Thyroid gland (tissue), 4 donors: ENCODE results near the gene MLLT1. TPM values are rescaled to one million over a fixed set of nuclear protein-coding genes. Genes with fewer than 3 reads are reported as not detected.

Source experiments
- DNase-seq, 2 donors: peaks; one replicate each; pipeline ENCODE4 v3.0.0-alpha.2; 2019
- H3K27ac ChIP-seq, 3 donors: fragments of 200-600 bp; sonication (generic); 1 replicate in 2 of 3; 2 replicates in 1 of 3; pipeline ENCODE4 v1.5.1; 2016 to 2019; ENCODE audit warnings: mild to moderate bottlenecking in 1 of 3, moderate library complexity in 1 of 3
- H3K27me3 ChIP-seq: fragments of 200-600 bp; sonication (generic); one replicate; pipeline ENCODE4 v1.5.1; 2019
- H3K36me3 ChIP-seq, 2 donors: fragments of 200-600 bp; sonication (generic); one replicate each; pipeline ENCODE4 v1.5.1; 2016 to 2019
- H3K4me1 ChIP-seq, 2 donors: fragments of 200-600 bp; sonication (generic); one replicate each; pipeline ENCODE4 v1.5.1; 2017 to 2019
- H3K4me3 ChIP-seq, 3 donors: fragments of 200-600 bp; sonication (generic); replicated peaks in 1 of 3; 1 replicate in 2 of 3; 2 replicates in 1 of 3; pipeline ENCODE4 v1.5.1; 2016; ENCODE audit warnings: mild to moderate bottlenecking in 1 of 3
- H3K9me3 ChIP-seq: fragments of 200-600 bp; sonication (generic); one replicate; pipeline ENCODE4 v1.5.1; 2017
- POLR2A ChIP-seq, 2 donors: fragments of 450-650 bp; IDR thresholded peaks; one replicate each; pipeline ENCODE4 v1.6.1; 2017; ENCODE audit warnings: antibody characterized with exemption in 2 of 2, mild to moderate bottlenecking in 2 of 2, moderate library complexity in 1 of 2
- WGBS, 2 donors: methylation state at CpG; one replicate each; pipeline ENCODE4 v1.1.5; 2017; 5-methylcytosine and 5-hydroxymethylcytosine counted together
- intact Hi-C: fragments of 100-400 bp; cut with DNase I; formaldehyde crosslinking; loops from one replicate; pipeline ENCODE4 v1.15.1; 2023
- total RNA-seq, 4 donors: library from RNA; depleted of rRNA; stranded (reverse); fragments of >200 nt; gene quantifications; one replicate each; pipeline ENCODE4 v1.2.3, GENCODE V29; 2016
- TF ChIP-seq, protein P1 (sequence below), 6 experiments: fragments of 200-600 bp in 3 of 6; fragments of 450-650 bp in 3 of 6; sonication (generic) in 3 of 6; IDR thresholded peaks; one replicate each; pipeline ENCODE4 v1.5.1; 2016 to 2019; ENCODE audit warnings: antibody characterized with exemption in 6 of 6, mild to moderate bottlenecking in 2 of 6, inconsistent platforms in 1 of 6, moderate library complexity in 1 of 6

MLLT1 gene
- total RNA-seq, 4 donors from 2014 or later: 19.2 to 35.0 (median 26.7) TPM

DNA sequence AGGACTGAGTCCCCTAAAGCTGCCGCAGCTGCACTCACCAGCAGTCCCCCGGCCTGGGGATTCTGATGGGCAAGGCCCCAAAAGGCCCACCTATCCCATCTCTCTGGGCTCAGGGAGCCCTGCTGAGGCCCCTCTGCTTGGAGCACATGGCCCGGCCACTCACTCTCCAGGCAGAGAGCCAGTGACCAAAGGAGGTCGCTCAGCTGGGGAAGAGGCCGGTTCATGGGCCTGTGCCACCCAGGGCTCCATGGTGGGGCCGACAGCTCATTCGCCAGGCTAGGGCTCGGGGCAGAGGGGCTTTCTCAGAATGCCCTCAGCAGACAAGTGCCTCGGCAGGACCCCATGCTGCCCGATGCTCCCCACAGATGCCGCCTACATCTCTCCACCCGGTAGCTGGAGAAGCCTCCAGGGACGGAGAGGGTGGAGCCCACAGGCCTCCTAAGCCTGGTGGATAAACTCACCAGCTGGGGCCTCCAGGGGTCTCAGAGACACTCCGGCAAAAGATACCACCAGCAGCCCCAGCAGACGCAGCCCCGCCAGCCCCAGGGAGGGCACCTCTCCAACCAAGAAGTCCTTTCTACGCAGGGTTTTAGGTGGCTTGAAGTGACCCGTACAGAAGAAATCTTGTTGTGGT lies 54.4 kb downstream of the MLLT1 start:
- peaks cover 25 to 27% of the 10 kb centered on the region in 2 donors for H3K4me1 ChIP-seq
- intact Hi-C loops: loop anchor here (5.0 kb wide), 1 partner anchor 52 kb away; the partner anchor contains the start of gene MLLT1
- no peak overlapping the region for H3K27ac ChIP-seq
- peaks cover 28 to 35% of the 10 kb centered on the region in 2 donors for H3K36me3 ChIP-seq
- no peak for DNase-seq
- 97 to 100% methylated on average over 5 to 7 of the region's 18 CpGs for WGBS, 2 donors
- no peak overlapping the region for H3K4me3 ChIP-seq
- TF ChIP-seq, protein P1, sequence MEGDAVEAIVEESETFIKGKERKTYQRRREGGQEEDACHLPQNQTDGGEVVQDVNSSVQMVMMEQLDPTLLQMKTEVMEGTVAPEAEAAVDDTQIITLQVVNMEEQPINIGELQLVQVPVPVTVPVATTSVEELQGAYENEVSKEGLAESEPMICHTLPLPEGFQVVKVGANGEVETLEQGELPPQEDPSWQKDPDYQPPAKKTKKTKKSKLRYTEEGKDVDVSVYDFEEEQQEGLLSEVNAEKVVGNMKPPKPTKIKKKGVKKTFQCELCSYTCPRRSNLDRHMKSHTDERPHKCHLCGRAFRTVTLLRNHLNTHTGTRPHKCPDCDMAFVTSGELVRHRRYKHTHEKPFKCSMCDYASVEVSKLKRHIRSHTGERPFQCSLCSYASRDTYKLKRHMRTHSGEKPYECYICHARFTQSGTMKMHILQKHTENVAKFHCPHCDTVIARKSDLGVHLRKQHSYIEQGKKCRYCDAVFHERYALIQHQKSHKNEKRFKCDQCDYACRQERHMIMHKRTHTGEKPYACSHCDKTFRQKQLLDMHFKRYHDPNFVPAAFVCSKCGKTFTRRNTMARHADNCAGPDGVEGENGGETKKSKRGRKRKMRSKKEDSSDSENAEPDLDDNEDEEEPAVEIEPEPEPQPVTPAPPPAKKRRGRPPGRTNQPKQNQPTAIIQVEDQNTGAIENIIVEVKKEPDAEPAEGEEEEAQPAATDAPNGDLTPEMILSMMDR (IDR thresholded peaks at IDR 0.05): no peak
- no peak for TF ChIP-seq POLR2A (IDR thresholded peaks at IDR 0.05)
- H3K9me3 ChIP-seq: no peaks in the 10 kb centered on the region
- no peaks in the 10 kb centered on the region for H3K27me3 ChIP-seq

GRCh38 chr19:6224308-6224675 lies 55.5 kb downstream of the MLLT1 start:
- Histone ChIP-seq H3K9me3 (no peaks in the 10 kb centered on the region), H3K4me3 (no peak overlapping the region), H3K4me1 (peaks cover 27 to 35% of the 10 kb centered on the region in 2 donors), H3K27ac (peak overlapping the region in 2 of 3 donors; percentile 12 to 65), H3K36me3 (peaks cover 22 to 27% of the 10 kb centered on the region in 2 donors), H3K27me3 (no peaks in the 10 kb centered on the region)
- TF ChIP-seq, protein P1 (IDR thresholded peaks at IDR 0.05): no peak
- no peak for TF ChIP-seq POLR2A (IDR thresholded peaks at IDR 0.05)
- WGBS, 2 donors: 95 to 100% methylated on average over 2 to 4 of the region's 4 CpGs
- intact Hi-C loops: no loop called here
- no peak for DNase-seq

DNA sequence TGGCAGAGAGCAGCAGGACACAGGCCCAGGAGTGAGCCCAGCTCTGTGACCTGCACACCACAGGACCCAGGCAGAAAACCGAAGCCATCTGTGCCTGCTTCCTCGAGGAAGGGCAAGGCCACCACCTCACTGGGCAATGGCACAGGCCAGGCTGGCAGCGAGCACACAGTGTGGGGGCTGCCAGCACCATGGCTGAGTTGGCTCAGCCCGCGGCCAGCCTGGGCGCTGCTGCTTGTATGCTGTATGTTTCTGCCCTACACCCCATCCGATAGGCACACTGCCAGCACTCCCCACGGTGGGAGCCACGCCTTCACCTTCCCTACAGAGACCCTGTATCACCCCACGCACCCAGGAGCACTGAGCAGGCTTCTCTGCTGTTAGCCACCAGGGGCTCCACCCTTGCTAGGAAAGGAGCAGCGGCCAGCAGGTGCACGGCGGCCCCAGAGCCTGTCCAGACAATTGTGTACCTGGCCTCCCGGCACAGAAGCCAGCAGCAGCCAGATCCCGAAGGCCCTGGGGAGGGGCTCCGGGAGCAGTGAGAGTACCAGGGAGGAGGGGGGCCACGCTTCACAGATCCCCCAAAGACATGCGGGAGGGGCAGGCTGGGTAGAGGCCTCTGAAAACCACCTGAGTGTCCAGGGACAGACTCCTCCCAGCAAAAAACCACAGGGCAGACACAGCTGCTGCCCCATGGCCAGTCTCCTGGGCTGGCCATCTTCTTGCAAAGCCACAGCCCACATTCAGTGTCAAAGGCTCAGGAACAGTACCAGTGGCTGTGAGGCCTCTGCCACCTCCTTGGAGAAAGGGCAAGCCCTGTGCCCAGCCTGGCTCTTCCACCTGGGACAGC lies 56.1 kb downstream of the MLLT1 start:
- DNase-seq: peak; percentile 86 to 94
- TF ChIP-seq POLR2A (IDR thresholded peaks at IDR 0.05): no peak
- TF ChIP-seq, protein P1 (IDR thresholded peaks at IDR 0.05): peak in 4 of 6 experiments; percentile 16 to 51 (median 42)
- Histone ChIP-seq H3K36me3 (peaks cover 22 to 27% of the 10 kb centered on the region in 2 donors), H3K27me3 (no peaks in the 10 kb centered on the region), H3K4me1 (peaks cover 29 to 41% of the 10 kb centered on the region in 2 donors), H3K4me3 (no peak overlapping the region), H3K9me3 (no peaks in the 10 kb centered on the region), H3K27ac (peak overlapping the region in 2 of 3 donors; percentile 12 to 65)
- WGBS, 2 donors: 39 to 42% methylated on average over 7 to 17 of the region's 18 CpGs
- intact Hi-C loops: no loop called here

DNA sequence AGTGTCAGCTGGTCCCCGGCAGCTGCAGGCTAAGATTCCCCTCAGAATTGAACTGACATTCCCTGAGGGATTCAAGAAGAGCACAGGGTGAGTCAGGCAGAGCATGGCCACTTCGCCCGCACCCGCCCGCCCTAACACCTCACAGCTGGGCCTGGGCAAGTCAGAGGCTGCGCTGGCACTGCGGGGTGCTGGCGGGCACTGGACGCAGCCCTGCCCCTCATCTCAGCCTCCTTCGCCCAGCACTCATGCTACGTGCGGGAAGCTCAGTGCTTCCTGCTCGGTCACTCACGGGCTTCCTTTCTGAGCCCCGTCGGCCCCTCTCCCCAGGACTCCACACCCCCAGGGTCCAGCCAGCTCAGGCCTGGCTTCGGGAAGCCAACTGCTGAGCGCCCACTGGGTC lies 56.9 kb downstream of the MLLT1 start:
- H3K27ac ChIP-seq: peak overlapping the region in 2 of 3 donors; percentile 12 to 39
- TF ChIP-seq, protein P1 (IDR thresholded peaks at IDR 0.05): no peak
- TF ChIP-seq POLR2A (IDR thresholded peaks at IDR 0.05): no peak
- DNase-seq: no peak
- no peaks in the 10 kb centered on the region for H3K9me3 ChIP-seq
- H3K4me3 ChIP-seq: no peak overlapping the region
- 72 to 87% methylated on average over 5 to 13 of the region's 18 CpGs for WGBS, 2 donors
- peaks cover 22 to 27% of the 10 kb centered on the region in 2 donors for H3K36me3 ChIP-seq
- H3K4me1 ChIP-seq: peaks cover 32 to 49% of the 10 kb centered on the region in 2 donors
- intact Hi-C loops: no loop called here
- no peaks in the 10 kb centered on the region for H3K27me3 ChIP-seq
